Parathyroid adenoma (tissue), 2 donors: ENCODE results near the gene SLC46A2.

Source experiments
- H2AFZ ChIP-seq: fragments of 300-600 bp; sonication (generic); one replicate; pipeline ENCODE4 v1.7.0; 2017; ENCODE audit warnings: antibody characterized with exemption, mild to moderate bottlenecking
- H3K27ac ChIP-seq: fragments of 300-600 bp; sonication (generic); one replicate; pipeline ENCODE4 v1.7.0; 2017
- H3K27me3 ChIP-seq: fragments of 300-600 bp; sonication (generic); one replicate; pipeline ENCODE4 v1.7.0; 2017; ENCODE audit warnings: low read length; ENCODE audit not compliant: control insufficient read depth, insufficient read depth
- H3K36me3 ChIP-seq: fragments of 300-600 bp; sonication (generic); one replicate; pipeline ENCODE4 v1.7.0; 2017; ENCODE audit warnings: low read length; ENCODE audit not compliant: control insufficient read depth, insufficient read depth
- H3K4me1 ChIP-seq: fragments of 300-600 bp; sonication (generic); one replicate; pipeline ENCODE4 v1.7.0; 2017; ENCODE audit warnings: control low read depth
- H3K4me2 ChIP-seq: fragments of 300-600 bp; sonication (generic); one replicate; pipeline ENCODE4 v1.7.0; 2017; ENCODE audit warnings: low read length
- H3K4me3 ChIP-seq: fragments of 300-600 bp; sonication (generic); one replicate; pipeline ENCODE4 v1.7.0; 2017; ENCODE audit warnings: low read depth, low read length
- H3K79me2 ChIP-seq: fragments of 300-600 bp; sonication (generic); one replicate; pipeline ENCODE4 v1.7.0; 2017; ENCODE audit warnings: control low read depth
- H3K9ac ChIP-seq: fragments of 300-600 bp; sonication (generic); one replicate; pipeline ENCODE4 v1.7.0; 2017; ENCODE audit warnings: mild to moderate bottlenecking
- H3K9me3 ChIP-seq: fragments of 300-600 bp; sonication (generic); one replicate; pipeline ENCODE4 v1.7.0; 2017; ENCODE audit warnings: low read length; ENCODE audit not compliant: control insufficient read depth
- CTCF ChIP-seq: fragments of 300-600 bp; sonication (generic); IDR thresholded peaks from one replicate; pipeline ENCODE4 v1.7.0; 2017; ENCODE audit warnings: antibody characterized with exemption, mild to moderate bottlenecking
- donor health status: primary hyperparathyroidism.

SLC46A2 gene

GRCh38 chr9:112912636-112913035, 22.0 kb upstream of the SLC46A2 start:
- Histone ChIP-seq H3K9me3 (no peaks in the 10 kb centered on the region), H3K4me2 (no peak overlapping the region), H3K79me2 (no peaks in the 10 kb centered on the region), H3K27ac (no peak overlapping the region), H3K36me3 (no peaks in the 10 kb centered on the region), H3K27me3 (no peaks in the 10 kb centered on the region), H2AFZ (no peak overlapping the region), H3K9ac (no peak overlapping the region), H3K4me1 (no peaks in the 10 kb centered on the region), H3K4me3 (no peak overlapping the region)
- TF ChIP-seq CTCF = no peak

GRCh38 chr9:112911736-112912135, 21.1 kb upstream of the SLC46A2 start:
- H3K27ac ChIP-seq = no peak overlapping the region
- H3K4me3 ChIP-seq = no peak overlapping the region
- H3K9ac ChIP-seq = no peak overlapping the region
- no peaks in the 10 kb centered on the region for H3K36me3 ChIP-seq
- no peaks in the 10 kb centered on the region for H3K9me3 ChIP-seq
- H3K27me3 ChIP-seq = no peaks in the 10 kb centered on the region
- no peak overlapping the region for H3K4me2 ChIP-seq
- no peak for TF ChIP-seq CTCF
- H3K79me2 ChIP-seq = no peaks in the 10 kb centered on the region
- no peak overlapping the region for H2AFZ ChIP-seq
- no peaks in the 10 kb centered on the region for H3K4me1 ChIP-seq

GRCh38 chr9:112905084-112905483, 14.4 kb upstream of the SLC46A2 start:
- Histone ChIP-seq H3K9ac (no peak overlapping the region), H3K4me3 (no peak overlapping the region), H3K36me3 (no peaks in the 10 kb centered on the region), H3K9me3 (no peaks in the 10 kb centered on the region), H3K79me2 (no peaks in the 10 kb centered on the region), H3K27me3 (no peaks in the 10 kb centered on the region), H3K4me1 (no peaks in the 10 kb centered on the region), H2AFZ (no peak overlapping the region), H3K27ac (no peak overlapping the region), H3K4me2 (no peak overlapping the region)
- TF ChIP-seq CTCF = no peak

GRCh38 chr9:112900901-112901300, 10.2 kb upstream of the SLC46A2 start:
- H3K79me2 ChIP-seq = no peaks in the 10 kb centered on the region
- TF ChIP-seq CTCF = no peak
- H3K36me3 ChIP-seq = no peaks in the 10 kb centered on the region
- no peaks in the 10 kb centered on the region for H3K27me3 ChIP-seq
- no peak overlapping the region for H2AFZ ChIP-seq
- no peaks in the 10 kb centered on the region for H3K9me3 ChIP-seq
- no peaks in the 10 kb centered on the region for H3K4me1 ChIP-seq
- H3K27ac ChIP-seq = no peak overlapping the region
- H3K9ac ChIP-seq = no peak overlapping the region
- no peak overlapping the region for H3K4me2 ChIP-seq
- H3K4me3 ChIP-seq = no peak overlapping the region

GRCh38 chr9:112900488-112900887, 9.8 kb upstream of the SLC46A2 start:
- Histone ChIP-seq H3K4me1 (no peaks in the 10 kb centered on the region), H3K9me3 (no peaks in the 10 kb centered on the region), H3K36me3 (no peaks in the 10 kb centered on the region), H3K4me2 (no peak overlapping the region), H2AFZ (no peak overlapping the region), H3K27me3 (no peaks in the 10 kb centered on the region), H3K4me3 (no peak overlapping the region), H3K9ac (no peak overlapping the region), H3K27ac (no peak overlapping the region), H3K79me2 (no peaks in the 10 kb centered on the region)
- no peak for TF ChIP-seq CTCF
